CD4-positive, alpha-beta T cell (primary cell): ENCODE results near the gene CD83. TPM values are rescaled to one million over a fixed set of nuclear protein-coding genes. Genes with fewer than 3 reads are reported as not detected.
"Not testable (repeated sequence)": the region's sequence is repeated elsewhere in the genome, so short reads cannot be mapped to it uniquely, and the experiment has no call there.

Experiments used
- ATAC-seq: fragments of 200-7000 bp; cut with Tn5 transposase; one replicate; pipeline ENCODE4 v1.10.0; 2022; ENCODE audit warnings: mild to moderate bottlenecking; ENCODE audit not compliant: poor library complexity
- CTCF ChIA-PET: fragments of 350-600 bp; sonication (Branson Sonifier 250); formaldehyde crosslinking; loops from one replicate; lab custom pipeline; 2021; ENCODE audit warnings: antibody characterized with exemption, inconsistent platforms; lab: Charles Lee
- POLR2A ChIA-PET: fragments of 350-600 bp; sonication (Branson Sonifier 250); formaldehyde crosslinking; loops from one replicate; lab custom pipeline; 2021; ENCODE audit warnings: antibody characterized with exemption, inconsistent platforms; lab: Charles Lee
- DNase-seq, 14 experiments: peaks; one replicate each; pipeline ENCODE4 v3.0.0-alpha.2; 2013 to 2020; ENCODE audit warnings: mixed read lengths in 2 of 14
- H3K27ac ChIP-seq, 2 donors: one replicate each; pipeline versions ENCODE4 v1.5.1 to v1.7.0; 2013; ENCODE audit warnings: low read length in 2 of 2, low read depth in 1 of 2, mild to moderate bottlenecking in 1 of 2
- H3K27me3 ChIP-seq, 2 experiments: 1 replicate in 1 of 2; 2 replicates in 1 of 2; pipeline versions ENCODE4 v1.6.1 to v1.7.0; 2013; ENCODE audit warnings: low read length in 2 of 2, control low read depth in 1 of 2, mild to moderate bottlenecking in 1 of 2, moderate library complexity in 1 of 2; ENCODE audit not compliant: insufficient read depth in 2 of 2, control insufficient read depth in 1 of 2
- H3K36me3 ChIP-seq: one replicate; pipeline ENCODE4 v1.6.1; 2013; ENCODE audit warnings: low read length, control low read depth; ENCODE audit not compliant: insufficient read depth
- H3K4me1 ChIP-seq: one replicate; pipeline ENCODE4 v1.6.1; 2013; ENCODE audit warnings: low read length, control low read depth; ENCODE audit not compliant: insufficient read depth
- H3K4me3 ChIP-seq: one replicate; pipeline ENCODE4 v1.5.1; 2013; ENCODE audit warnings: mild to moderate bottlenecking, low read length, moderate library complexity
- H3K9me3 ChIP-seq, 2 experiments: 1 replicate in 1 of 2; 2 replicates in 1 of 2; pipeline versions ENCODE4 v1.6.1 to v1.7.0; 2013; ENCODE audit warnings: low read length in 2 of 2, mild to moderate bottlenecking in 2 of 2, control low read depth in 1 of 2, moderate library complexity in 1 of 2; ENCODE audit not compliant: control insufficient read depth in 1 of 2, insufficient read depth in 1 of 2
- H3K27ac Mint-ChIP-seq: one replicate; pipeline ENCODE4 v1.8.0; 2020; ENCODE audit warnings: mixed read lengths
- H3K27me3 Mint-ChIP-seq: one replicate; pipeline ENCODE4 v1.8.0; 2021; ENCODE audit warnings: mixed read lengths
- H3K36me3 Mint-ChIP-seq: one replicate; pipeline ENCODE4 v1.8.0; 2021; ENCODE audit warnings: low read depth, mixed read lengths
- H3K4me1 Mint-ChIP-seq: one replicate; pipeline ENCODE4 v1.8.0; 2021; ENCODE audit warnings: low read depth, mixed read lengths
- H3K4me3 Mint-ChIP-seq: one replicate; pipeline ENCODE4 v1.8.0; 2020; ENCODE audit warnings: mild to moderate bottlenecking, mixed read lengths
- H3K9me3 Mint-ChIP-seq: one replicate; pipeline ENCODE4 v1.8.0; 2020; ENCODE audit warnings: mixed read lengths
- CTCF ChIP-seq: fragments of 200-600 bp; IDR thresholded peaks from one replicate; pipeline ENCODE4 v1.8.0; 2022; ENCODE audit warnings: antibody characterized with exemption, mild to moderate bottlenecking
- intact Hi-C, 2 experiments: fragments of 100-400 bp; cut with DNase I in 1 of 2; cut with micrococcal nuclease in 1 of 2; formaldehyde crosslinking; loops; one replicate each; pipeline versions ENCODE4 v1.15.1 to v1.9.0; 2023 to 2025; cut with DNase I, micrococcal nuclease
- total RNA-seq, 174 experiments: library from RNA in 2 of 174; stranded (reverse) in 2 of 174; gene quantifications; one replicate each; pipeline ENCODE4 v1.2.3 and lab custom pipeline; 2021 to 2026

Gene CD83
- total RNA-seq, 2 experiments from 2014 or later: 35.3 to 36.4 TPM

- H3K4me3 ChIP-seq: no peak overlapping the region
- Mint-ChIP-seq H3K4me3 (no peak overlapping the region), H3K27me3 (no peaks in the 10 kb centered on the region), H3K27ac (no peak overlapping the region), H3K4me1 (no peaks in the 10 kb centered on the region), H3K36me3 (no peaks in the 10 kb centered on the region), H3K9me3 (no peaks in the 10 kb centered on the region)
- H3K4me1 ChIP-seq: peaks cover 6% of the 10 kb centered on the region
- intact Hi-C loops: loop anchor here in 1 of 2 experiments (10.0 kb wide), 1 partner anchor 104 kb away; no protein-coding TSS in a partner anchor
- DNase-seq: no peak
- H3K36me3 ChIP-seq: no peaks in the 10 kb centered on the region
- H3K27me3 ChIP-seq: no peaks in the 10 kb centered on the region
- TF ChIP-seq CTCF: no peak
- POLR2A ChIA-PET: no interaction called here
- CTCF ChIA-PET: no interaction called here
- no peak overlapping the region for H3K27ac ChIP-seq
- ATAC-seq: no peak
- no peaks in the 10 kb centered on the region for H3K9me3 ChIP-seq
These were observed 31.6 kb downstream of the CD83 start for GRCh38 chr6:14149053-14149738.

DNA sequence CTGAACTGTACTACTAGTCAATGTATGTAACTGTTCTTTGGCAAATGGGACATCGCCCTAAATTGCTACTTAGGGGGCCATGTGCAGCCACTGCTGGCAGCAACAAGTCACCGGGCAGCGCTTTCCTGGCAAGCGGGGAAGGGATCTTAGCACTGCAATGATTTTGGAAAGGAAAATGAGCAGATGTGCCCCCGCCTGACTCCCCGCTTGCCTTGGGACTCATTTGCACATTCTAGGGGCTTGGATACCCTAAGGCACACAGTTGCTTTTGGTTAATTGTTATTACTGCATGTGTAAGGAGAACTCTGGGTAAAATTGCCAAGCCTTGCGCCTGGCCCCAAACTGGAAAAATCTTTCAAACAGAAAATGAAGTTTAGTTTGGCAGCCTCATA is 32.2 kb downstream of the CD83 start:
- Mint-ChIP-seq H3K4me3 (no peak overlapping the region), H3K27ac (no peak overlapping the region), H3K4me1 (no peaks in the 10 kb centered on the region), H3K27me3 (no peaks in the 10 kb centered on the region), H3K9me3 (no peaks in the 10 kb centered on the region), H3K36me3 (no peaks in the 10 kb centered on the region)
- no peaks in the 10 kb centered on the region for H3K27me3 ChIP-seq
- H3K27ac ChIP-seq: no peak overlapping the region
- peaks cover 3% of the 10 kb centered on the region for H3K4me1 ChIP-seq
- H3K9me3 ChIP-seq: no peaks in the 10 kb centered on the region
- intact Hi-C loops: loop anchor here in 1 of 2 experiments (10.0 kb wide), 1 partner anchor 105 kb away; no protein-coding TSS in a partner anchor
- CTCF ChIA-PET: no interaction called here
- no peak overlapping the region for H3K4me3 ChIP-seq
- ATAC-seq (no peak), DNase-seq (no peak)
- POLR2A ChIA-PET: no interaction called here
- no peaks in the 10 kb centered on the region for H3K36me3 ChIP-seq
- TF ChIP-seq CTCF: no peak

- H3K36me3 Mint-ChIP-seq, H3K36me3 ChIP-seq, H3K27ac Mint-ChIP-seq, H3K4me3 Mint-ChIP-seq, H3K4me1 ChIP-seq, H3K4me1 Mint-ChIP-seq, H3K27me3 ChIP-seq, H3K9me3 ChIP-seq, ATAC-seq, H3K27me3 Mint-ChIP-seq, DNase-seq, H3K27ac ChIP-seq, H3K9me3 Mint-ChIP-seq, intact Hi-C loops, H3K4me3 ChIP-seq, POLR2A ChIA-PET, CTCF ChIA-PET: not testable (repeated sequence)
These were observed 33.7 kb downstream of the CD83 start for GRCh38 chr6:14151300-14151699.

GRCh38 chr6:14151773-14152172 is 34.2 kb downstream of the CD83 start:
- Mint-ChIP-seq H3K9me3 (no peaks in the 10 kb centered on the region), H3K4me1 (no peaks in the 10 kb centered on the region), H3K36me3 (no peaks in the 10 kb centered on the region), H3K4me3 (no peak overlapping the region), H3K27me3 (no peaks in the 10 kb centered on the region), H3K27ac (no peak overlapping the region)
- Histone ChIP-seq H3K36me3 (no peaks in the 10 kb centered on the region), H3K27ac (no peak overlapping the region), H3K9me3 (no peaks in the 10 kb centered on the region), H3K27me3 (no peaks in the 10 kb centered on the region), H3K4me3 (no peak overlapping the region), H3K4me1 (no peaks in the 10 kb centered on the region)
- DNase-seq: no peak
- intact Hi-C loops: no loop called here
- POLR2A ChIA-PET: no interaction called here
- no peak for TF ChIP-seq CTCF
- ATAC-seq: no peak
- CTCF ChIA-PET: no interaction called here
